Ramos (cell line): ENCODE data around the gene TPRKB.
"Not testable (repeated sequence)": the region's sequence is repeated elsewhere in the genome, so short reads cannot be mapped to it uniquely, and the experiment has no call there.

Source experiments
- in situ Hi-C: fragments of 300-500 bp; cut with MboI; formaldehyde crosslinking; loops from one replicate; pipeline ENCODE4 v1.14.3; 2022; ENCODE audit warnings: low sequenced_read_pairs; ENCODE audit not compliant: unreplicated experiment

Gene TPRKB

DNA sequence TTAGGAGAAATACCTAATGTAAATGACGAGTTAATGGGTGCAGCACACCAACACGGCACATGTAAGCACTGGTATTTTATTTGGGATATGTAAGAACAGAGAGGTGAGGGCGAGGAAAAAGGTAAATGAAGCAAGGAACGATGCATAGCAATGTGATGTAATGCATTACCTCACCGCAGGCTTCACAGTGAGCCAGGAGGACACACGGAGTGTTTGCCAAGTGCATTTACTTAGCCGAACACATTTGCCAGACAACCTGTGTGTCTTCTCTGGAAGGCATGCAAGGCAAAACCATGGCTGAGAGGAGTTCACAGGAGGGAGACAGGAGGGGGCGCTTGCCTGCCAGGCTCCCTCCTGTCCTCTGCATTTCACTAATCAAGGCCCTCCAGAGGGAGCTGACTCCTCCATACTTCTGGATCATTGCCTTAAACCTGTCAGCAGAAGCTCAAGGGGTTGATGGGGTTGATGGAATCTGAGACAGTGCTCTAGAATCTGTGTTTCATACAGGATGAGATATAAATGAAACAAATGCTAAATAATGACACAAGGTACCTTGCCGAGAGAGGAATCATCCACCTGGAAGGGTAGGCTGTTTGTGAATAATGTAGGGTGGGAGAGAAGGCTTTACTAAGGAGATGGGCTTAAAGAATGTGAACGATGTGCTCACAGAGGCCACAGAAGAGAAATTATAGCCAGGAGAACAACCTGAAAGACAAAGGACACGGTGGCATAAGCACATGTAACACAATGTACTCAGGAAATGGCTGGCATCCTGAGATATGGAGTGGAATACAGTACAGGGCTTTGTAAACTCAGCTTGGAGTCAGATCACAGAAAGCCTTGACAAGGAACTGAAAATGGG is 9.1 kb upstream of the TPRKB start:
- in situ Hi-C loops, result no loop called here

DNA sequence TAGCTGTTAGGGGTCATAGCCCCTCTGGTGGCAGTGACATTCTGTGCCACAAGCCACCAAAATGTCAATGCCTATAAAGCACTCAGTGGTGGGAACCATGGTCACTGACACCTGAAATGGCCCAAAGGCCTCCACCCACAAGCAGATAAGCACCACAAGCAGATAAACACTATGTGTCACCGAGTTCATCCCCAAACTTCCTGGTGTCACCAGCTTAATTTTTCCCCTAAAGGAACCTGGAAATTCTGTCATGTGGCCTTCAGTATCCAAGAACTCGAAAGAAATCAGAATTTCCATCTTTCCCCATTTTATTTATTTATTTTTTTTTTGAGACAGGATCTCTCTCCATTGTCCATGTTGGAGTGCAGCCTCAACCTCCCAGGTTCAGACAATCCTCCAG is 3.6 kb upstream of the TPRKB start:
- in situ Hi-C loops, result no loop called here

DNA sequence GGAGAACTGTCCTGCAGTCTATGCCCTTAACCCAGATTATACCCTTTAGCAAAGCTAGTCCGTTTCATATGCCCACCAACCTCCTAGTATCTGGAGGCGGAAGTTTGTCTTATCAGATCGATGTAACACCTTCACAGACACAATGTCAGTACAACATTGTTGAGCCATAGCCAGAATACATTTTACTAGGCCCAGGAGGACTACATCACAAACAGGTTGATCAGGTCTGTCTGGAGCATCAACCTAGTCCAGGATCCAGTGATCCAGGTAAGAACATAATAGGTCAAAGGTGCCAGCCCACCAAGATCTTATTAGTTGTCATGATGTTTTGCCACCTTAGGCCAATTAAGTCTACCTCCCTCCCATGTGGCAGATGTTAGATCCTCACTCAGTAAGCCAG is 2.0 kb upstream of the TPRKB start:
- in situ Hi-C loops, result no loop called here

DNA sequence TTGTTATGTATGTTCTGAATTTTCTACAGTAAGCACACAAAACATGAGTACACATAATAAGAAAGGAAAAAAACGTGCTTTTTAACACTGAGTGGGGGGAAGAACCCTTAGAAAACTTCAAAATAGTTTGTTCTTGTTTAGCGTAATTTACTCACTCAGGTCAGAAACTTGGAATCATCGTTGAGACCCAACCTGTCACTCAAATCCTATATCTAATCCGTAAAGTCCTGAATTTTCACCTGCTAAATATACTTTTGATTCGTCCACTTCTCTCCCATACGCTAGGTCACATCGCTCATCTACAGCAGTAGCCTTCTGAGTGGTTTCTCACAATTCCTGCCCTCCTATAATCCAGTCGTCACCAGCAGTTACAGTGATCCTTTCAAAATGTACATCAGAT is 767 bp downstream of the TPRKB start:
- in situ Hi-C loops, result no loop called here

DNA sequence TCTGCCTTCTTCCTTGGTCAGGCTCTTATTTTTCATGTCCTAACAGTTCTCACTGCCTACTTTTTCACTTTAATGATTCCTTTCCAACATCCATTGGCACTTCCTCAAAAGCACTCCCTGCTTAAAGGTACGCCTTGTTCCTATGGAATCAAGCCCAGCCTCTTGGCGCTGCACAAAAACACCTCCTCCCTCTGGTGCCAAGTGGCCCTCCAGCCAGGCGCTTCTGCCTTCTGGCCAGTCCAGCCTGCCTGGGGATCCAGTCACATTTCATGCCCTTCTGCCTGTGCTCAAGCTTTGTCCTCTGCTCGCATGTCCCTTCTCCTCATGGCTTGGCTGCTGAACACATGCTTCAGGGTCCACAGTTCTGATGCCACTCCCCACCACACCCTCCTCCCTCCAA is 6.3 kb downstream of the TPRKB start:
- in situ Hi-C loops, result no loop called here

DNA sequence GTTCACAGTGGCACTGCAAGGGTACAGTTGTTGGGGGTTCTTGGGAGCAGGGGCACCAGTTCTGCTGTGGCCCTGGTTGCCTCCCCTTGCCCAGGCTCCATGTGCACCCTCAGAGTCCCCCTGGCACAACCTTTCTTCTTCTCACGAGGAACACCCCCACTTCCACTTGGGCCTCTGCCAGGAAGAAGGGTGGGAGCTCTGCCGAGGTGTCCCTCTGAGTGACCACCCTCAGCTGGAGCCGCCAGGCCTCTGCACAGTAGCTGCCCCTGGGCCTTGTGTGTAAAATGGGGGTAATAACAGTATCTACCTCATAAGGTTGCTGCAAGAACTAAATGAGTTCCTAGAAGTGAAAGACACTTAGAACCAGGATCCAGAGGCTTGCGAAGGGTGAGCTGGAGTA is 8.4 kb downstream of the TPRKB start:
- in situ Hi-C loops, result no loop called here

DNA sequence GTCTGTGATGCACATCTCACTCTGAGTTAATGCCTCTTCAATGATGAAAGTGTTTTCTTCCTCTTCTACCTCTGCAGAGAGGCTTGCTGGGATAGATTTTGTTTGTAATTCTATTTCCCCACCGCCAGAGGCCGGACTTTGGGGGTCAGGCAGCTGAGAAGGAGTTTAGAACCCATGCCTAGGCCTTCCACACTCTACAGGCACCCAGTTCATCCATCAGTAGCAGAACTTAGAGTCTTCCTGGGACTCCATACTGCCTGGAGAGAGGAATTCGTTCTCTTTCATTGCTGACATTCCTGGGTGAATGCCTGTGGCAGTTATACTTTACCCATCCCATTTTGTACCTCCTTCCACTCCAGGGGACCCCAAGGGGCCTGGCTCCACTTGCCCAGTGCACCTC is 9.1 kb downstream of the TPRKB start:
- in situ Hi-C loops, result no loop called here

DNA sequence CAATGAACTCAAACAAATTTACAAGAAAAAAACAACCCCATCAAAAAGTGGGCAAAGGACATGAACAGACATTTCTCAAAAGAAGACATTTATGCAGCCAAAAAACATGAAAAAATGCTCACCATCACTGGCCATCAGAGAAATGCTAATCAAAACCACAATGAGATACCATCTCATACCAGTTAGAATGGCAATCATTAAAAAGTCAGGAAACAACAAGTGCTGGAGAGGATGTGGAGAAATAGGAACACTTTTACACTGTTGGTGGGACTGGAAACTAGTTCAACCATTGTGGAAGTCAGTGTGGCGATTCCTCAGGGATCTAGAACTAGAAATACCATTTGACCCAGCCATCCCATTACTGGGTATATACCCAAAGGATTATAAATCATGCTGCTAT is 10.5 kb downstream of the TPRKB start:
- in situ Hi-C loops, result not testable (repeated sequence)

DNA sequence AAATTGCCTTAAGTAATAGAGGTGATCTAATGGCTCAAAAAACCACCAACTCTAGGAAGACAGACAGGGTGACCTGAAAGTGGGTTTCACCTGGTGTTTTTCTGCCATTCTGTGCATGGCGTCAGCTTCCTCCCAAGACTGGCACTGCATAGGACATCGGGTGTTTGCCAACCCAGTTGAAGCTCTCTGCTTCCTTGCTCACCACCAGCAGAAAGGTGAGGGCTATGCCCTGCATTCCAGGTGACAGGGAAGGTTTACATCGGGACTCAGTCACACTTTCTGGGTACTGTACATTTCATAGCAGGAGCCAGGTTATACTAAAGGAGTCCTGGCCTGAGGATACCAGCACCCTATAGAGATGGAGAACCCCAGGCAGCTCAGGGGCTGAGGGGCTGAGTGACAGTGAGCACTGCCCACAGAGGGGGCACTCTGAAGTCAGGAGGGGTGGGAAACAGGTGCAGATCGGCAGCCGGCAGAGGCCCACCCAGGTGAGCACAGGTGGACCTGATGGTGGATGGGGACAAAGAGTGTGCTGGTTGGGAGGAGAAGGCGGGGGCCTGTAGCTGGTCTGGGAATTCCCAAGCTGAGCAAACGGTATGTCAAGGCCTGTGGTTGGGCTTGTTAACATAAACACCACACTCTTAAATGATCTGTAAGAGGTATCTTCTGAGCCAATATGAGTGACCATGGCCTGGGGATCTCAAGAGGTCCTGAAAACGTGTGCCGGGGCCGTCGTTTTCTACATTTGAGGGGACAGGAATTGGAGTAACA is 18.1 kb downstream of the TPRKB start:
- in situ Hi-C loops, result no loop called here

DNA sequence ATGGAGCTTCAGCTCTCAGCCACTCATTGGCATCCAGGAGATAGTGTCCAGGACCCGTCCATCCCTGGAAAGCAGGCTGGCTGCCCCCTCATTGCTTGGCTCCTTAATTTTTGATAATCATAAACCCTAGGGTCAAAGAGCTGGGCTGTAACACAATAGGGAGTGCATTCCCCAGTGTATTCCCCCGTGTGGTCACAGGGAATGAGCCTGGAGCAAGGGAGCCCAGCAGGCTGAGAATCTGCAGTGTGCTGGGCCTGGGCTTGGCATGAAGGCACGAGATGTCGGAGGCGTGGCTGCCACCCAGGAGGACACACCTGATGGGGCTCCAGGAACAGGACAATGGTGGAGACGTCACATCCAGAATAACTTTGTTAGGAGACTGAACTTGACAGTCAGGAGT is 18.7 kb downstream of the TPRKB start:
- in situ Hi-C loops, result no loop called here

DNA sequence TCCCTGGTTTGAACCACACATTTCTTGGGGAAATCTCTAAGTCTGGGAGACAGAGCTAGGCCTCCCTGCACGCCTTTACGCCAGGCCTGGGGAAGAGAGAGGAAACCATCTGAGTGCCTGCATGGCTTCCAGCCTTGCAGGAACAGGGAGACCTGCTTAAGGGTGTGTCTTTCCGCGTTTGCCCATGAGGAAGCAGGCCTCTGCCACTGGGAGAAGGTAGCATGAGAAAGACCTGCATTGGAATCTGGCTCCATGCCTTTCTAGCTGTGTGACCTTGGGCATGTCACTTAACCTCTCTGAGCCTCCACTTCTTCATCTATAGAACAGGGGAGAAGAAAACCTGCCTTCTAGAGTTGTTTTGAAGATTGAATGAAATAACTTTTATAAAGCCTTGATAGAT is 19.4 kb downstream of the TPRKB start:
- in situ Hi-C loops, result not testable (repeated sequence)

DNA sequence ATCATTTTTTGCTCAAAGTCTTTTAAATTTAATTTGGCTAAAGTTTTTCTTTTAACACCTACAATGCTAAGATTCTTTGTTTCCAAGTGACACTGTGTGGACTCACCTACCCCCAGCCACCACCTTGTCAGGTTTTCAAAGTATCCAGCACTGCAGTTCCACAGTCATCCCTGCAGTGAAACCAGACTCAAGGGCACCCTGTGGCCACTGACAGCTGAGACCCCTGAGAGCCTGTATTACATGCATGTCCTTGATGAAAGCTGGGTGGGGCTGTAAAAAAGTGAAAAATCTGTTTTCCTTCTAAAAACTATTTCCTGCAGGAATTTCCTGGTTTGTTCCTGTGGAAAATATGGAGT is 19.9 kb downstream of the TPRKB start:
- in situ Hi-C loops, result no loop called here

DNA sequence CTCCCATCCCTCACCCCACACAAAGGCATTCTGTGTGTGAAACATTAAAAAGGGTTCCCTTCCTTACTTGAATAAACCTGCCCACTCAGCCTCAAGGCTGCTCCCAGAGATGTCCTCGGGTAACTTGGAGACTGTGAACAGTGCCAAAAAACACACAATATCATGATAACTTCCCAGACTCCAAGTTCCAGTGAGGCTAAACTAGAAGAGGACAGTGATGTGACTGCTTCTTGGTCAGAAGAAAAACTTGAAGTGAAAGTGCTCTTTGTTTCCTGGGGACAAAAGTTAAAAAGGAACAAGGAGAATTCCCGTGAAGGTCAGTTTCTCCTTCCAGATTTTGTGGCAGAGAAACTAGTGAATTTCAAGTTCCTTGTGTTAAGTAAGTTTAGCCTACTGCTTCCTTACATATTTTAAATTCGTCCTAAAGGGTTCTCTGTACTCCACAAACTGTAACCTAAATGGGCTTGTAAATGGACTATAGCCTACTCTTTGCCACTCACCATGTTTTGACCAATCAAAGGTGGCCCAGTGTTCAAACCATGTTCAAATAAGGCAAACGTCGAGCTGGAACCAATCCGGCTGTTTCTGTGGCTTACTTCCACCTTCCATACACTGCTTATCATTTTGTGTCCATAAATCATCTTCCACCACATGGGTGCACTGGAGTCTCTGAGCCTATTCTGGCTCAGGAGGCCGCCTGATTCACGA is 20.4 kb downstream of the TPRKB start:
- in situ Hi-C loops, result no loop called here

DNA sequence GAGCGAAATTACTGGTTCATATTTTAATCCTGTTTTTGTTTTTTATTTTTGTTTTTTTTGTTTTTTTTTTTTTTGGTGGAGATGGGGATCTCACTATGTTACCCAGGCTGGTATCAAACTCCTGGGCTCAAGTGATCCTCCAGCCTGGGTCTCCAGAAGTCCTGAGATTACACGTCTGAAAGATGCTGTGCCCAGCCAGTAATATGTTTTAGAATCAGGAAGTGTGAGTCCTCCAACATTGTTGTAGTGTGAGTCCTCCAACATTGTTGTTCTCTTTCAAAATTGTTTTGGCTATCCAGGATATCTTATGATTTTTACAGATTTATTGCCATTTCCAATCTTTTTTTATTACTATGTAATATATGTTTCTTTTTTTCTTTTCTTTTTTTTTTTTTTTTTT is 23.1 kb downstream of the TPRKB start:
- in situ Hi-C loops, result no loop called here

DNA sequence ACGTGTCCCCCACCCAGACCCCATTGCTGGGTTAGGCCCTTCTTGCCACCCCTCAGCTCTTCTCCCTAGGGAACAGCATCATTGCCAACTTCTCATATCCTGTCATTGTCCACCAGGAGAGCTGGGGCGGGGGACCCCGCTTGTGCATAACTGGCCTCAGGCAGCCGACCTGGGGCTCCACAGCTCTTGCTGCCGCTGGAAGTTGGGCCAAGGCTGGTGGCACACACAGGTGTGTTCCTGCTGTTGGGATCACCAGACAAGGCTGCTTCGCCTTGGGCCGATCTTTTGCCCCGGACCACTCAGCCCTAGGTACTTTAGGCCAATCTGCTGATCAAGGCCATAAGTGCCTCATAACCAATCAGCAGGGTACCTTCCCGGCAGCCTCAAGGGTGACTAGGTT is 28.6 kb downstream of the TPRKB start:
- in situ Hi-C loops, result no loop called here

DNA sequence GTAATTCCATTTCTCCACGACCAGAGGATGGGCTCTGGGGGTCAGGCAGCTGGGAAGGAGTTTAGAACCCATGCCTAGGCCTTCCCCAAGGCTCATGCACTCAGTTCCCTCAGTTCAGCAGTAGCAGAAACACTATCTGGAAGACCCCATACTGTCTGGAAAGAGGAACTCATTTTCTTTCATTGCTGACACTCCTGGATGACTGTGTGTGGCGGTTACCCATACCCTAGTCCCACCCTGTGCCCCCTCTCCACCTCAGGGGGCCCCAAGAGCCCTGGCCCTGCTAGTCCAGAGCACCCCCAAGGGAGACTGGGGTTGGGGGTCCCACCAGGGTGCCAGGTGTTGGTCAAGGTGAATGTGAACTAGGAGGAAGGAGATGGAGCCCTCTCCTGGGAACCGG is 29.5 kb downstream of the TPRKB start:
- in situ Hi-C loops, result no loop called here

DNA sequence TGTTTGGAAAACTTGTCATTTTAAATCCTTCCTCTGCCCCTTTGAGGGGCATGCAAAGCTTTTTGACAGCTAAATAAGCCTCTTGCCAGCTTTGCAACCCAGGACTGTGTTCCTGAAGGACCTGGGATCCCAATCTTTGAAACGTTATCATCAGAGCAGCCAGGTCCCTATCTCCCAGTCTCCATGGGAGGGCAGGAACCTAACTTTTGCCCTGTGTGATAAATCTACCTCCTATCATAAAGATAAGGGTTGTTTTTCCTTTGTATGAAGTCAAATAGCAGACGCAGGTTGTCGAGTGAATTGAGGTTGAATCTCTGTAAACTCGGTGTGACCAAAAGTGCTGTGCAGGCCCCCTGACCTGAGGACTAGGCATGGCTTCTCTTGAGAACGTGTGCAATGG is 30.1 kb downstream of the TPRKB start:
- in situ Hi-C loops, result no loop called here

DNA sequence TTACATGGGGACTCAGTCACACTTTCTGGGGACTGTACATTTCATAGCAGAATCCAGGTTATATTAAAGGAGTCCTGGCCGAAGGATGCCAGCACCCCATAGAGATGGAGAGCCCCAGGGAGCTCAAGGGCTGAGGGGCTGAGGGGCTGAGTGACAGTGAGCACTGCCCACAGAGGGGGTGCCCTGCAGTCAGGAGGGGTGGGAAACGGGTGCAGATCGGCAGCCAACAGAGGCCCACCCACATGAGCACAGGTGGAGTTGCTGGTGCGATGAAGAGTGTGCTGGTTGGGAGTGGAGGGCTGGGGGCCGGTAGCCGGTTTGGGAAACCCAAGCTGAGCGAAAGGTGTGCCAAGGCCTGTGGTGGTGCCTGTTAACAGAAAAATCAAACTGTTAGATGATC is 32.1 kb downstream of the TPRKB start:
- in situ Hi-C loops, result no loop called here

DNA sequence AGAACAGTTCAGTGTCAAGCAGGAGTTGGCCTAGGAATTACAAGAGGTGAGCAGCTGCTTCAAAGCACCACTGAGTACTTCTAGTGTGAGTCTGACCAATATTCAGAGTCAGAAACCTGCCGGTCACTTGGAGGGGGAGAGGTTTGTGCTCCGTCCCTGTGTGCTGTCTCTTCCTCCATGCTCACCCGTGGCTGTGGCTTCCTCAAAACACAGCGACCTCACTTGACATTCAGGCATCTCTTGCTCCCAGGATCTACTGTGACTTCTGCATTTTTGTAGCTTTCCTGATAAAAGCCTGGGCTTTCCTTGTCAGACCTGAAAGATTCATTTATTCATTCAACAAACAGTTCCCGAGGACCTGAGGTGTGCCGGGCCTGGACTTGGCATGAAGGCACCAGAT is 32.9 kb downstream of the TPRKB start:
- in situ Hi-C loops, result no loop called here

DNA sequence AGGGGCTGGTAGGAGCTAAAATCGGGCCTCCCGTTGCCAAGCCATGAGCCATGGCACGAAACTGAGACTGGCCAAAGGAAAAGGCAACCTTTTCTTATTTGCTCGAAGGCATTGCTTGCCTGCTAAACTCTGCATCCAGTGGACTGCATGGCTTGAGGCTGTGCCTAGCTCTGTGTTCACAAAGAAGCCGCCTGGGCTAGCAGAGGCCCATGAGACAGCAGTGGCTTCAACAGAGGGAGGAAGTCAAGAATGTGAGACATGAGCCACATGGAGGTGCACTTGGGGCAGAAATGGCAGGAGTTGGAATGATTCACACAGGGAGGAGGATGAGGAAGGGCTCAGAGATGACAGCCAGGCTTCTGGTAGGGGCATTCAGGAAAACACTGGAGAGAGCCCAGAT is 33.5 kb downstream of the TPRKB start:
- in situ Hi-C loops, result no loop called here

DNA sequence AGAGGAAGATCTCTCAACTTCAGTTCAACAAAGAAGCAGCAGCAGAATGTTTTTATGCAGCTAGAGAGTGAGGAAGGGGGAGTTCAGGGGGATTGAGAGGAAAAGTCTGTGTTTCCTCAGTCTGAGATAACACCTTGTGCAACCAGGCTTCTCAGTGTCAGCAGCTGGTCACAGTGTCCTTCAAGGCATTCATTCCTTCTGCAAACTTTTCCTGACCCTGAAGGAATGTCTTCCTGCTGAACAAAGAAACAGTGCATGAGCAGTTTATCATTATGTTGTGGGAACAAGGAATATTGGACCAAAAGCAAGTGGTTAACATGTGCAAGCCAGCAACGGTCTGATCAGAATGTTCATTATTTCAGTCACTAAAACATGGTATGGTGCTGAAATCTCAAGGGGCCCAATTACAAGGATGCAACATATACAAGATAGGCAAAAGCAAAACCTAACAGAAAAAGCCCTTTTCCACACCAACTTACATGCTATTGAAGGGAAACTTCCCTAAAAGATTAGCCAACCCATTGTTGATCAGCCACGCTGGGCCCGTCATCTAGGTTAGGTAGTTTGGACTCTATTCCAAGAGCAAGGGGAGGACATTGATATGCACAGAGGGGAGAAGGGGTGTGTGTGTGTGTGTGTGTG is 34.2 kb downstream of the TPRKB start:
- in situ Hi-C loops, result not testable (repeated sequence)
